ENCODE measurements around the gene MSANTD1. TPM values are rescaled to one million over a fixed set of nuclear protein-coding genes. Genes with fewer than 3 reads are reported as not detected.

Gene MSANTD1
- total and polyA plus RNA-seq, 2 donors (not counting 3 experiments of a cell fraction or from before 2014, with no cell fraction given) = 0.14 to 1.2 TPM

- Histone ChIP-seq H3K27me3 (ENCODE audit: control insufficient read depth in 2 of 2, insufficient read depth in 2 of 2, low read length in 2 of 2) (peaks cover 0 to 4% of the 10 kb centered on the region in 2 experiments), H3K27ac (ENCODE audit: insufficient read depth, low read depth, low read length) (no peak overlapping the region), H3K9me1 (replicated peaks; ENCODE audit: control insufficient read depth, extremely low read depth, insufficient read depth, low read length) (no peaks in the 10 kb centered on the region), H3K79me2 (ENCODE audit: control insufficient read depth, insufficient read depth, low read length) (no peaks in the 10 kb centered on the region), H2AFZ (ENCODE audit: low read depth, low read length) (no peak overlapping the region), H3K4me1 (ENCODE audit: control insufficient read depth, extremely low read depth, insufficient read depth, low read length) (no peaks in the 10 kb centered on the region), H4K20me1 (replicated peaks; ENCODE audit: control insufficient read depth, extremely low read depth, insufficient read depth, low read length) (no peaks in the 10 kb centered on the region), H3K36me3 (ENCODE audit: control insufficient read depth in 2 of 2, extremely low read depth in 1 of 2, insufficient read depth in 2 of 2, low read length in 2 of 2) (no peaks in the 10 kb centered on the region), H3K9me3 (replicated peaks; ENCODE audit: control insufficient read depth, insufficient read depth, low read length) (no peaks in the 10 kb centered on the region), H3K4me2 (ENCODE audit: insufficient read depth, low read length) (no peak overlapping the region), H3K9ac (replicated peaks; ENCODE audit: extremely low read depth, insufficient read depth, low read length) (no peak overlapping the region), H3K4me3 (replicated peaks in 1 of 3; ENCODE audit: insufficient read depth in 1 of 3, low read depth in 1 of 3, low read length in 3 of 3) (no peak overlapping the region)
- FAIRE-seq (no peak), DNase-seq (ENCODE audit: low read depth, low spot score) (no peak)
- POLR2A ChIA-PET = no interaction called here
- CTCF ChIA-PET = no interaction called here
- dilution Hi-C loops (cut with MboI; ENCODE audit: extremely low pct_ligation_motif_present, low sequenced_read_pairs) = no loop called here
- no peak for TF ChIP-seq JUN (IDR thresholded peaks at IDR 0.05; ENCODE audit: borderline replicate concordance, insufficient read depth, insufficient read length, low read depth)
- TF ChIP-seq POLR2AphosphoS5 (IDR thresholded peaks at IDR 0.05; ENCODE audit: insufficient read depth, low read depth, low read length) = no peak
- no peak for TF ChIP-seq FOS (IDR thresholded peaks at IDR 0.05; ENCODE audit: borderline replicate concordance, insufficient read depth, low read length)
- TF ChIP-seq CTCF (IDR thresholded peaks at IDR 0.05; ENCODE audit: extremely low read depth in 1 of 2, insufficient read depth in 1 of 2, low read depth in 1 of 2, low read length in 2 of 2) = no peak
- TF ChIP-seq MYC (IDR thresholded peaks at IDR 0.05; ENCODE audit: low read depth, low read length) = no peak
- no peak for TF ChIP-seq POLR2A (IDR thresholded peaks at IDR 0.05; ENCODE audit: low read depth, low read length)
- TF ChIP-seq GATA2 (IDR thresholded peaks at IDR 0.05; ENCODE audit: insufficient read depth, insufficient read length, low read depth, low read length) = no peak
- TF ChIP-seq EZH2 (IDR thresholded peaks at IDR 0.05; ENCODE audit: borderline replicate concordance, low read depth, low read length, severe bottlenecking) = no peak
- TF ChIP-seq MAX (IDR thresholded peaks at IDR 0.05; ENCODE audit: insufficient read depth, insufficient read length) = no peak
- BruUV-seq (replicated peaks) = no TSS peak
- intact Hi-C loops (cut with micrococcal nuclease) = no loop called here
Observed at GRCh38 chr4:3283483-3283882, 34.5 kb downstream of the MSANTD1 start.
